ENCODE results near the gene LRRC8C. TPM values are rescaled to one million over a fixed set of nuclear protein-coding genes. Genes with fewer than 3 reads are reported as not detected.

The LRRC8C gene
- total and polyA plus RNA-seq, 2 of the 8 experiments (the other 6 are each of a cell fraction or from before 2014, with no cell fraction given) = 1.1 to 2.1 TPM

DNA sequence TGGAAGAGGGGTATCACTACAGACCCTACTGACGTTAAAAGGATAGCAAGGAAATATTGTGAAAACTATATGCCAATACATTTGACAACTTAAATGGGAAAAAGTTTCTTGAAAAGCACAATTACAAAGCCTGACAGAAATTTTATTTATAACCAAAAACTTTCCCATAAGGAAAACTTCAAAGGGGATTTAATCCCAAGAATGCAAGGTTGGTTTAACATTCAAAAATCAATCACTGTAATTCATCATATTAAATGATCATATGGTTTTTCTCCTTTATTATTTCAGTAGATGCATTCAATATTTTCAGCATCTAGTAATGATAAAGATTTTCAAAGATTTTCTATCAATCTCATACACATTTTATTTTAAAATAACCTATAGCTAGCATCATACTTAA is 13.3 kb downstream of the LRRC8C start (continued):
- TF ChIP-seq E2F6 (IDR thresholded peaks at IDR 0.05) (no peak), TAF1 (IDR thresholded peaks at IDR 0.05; ENCODE audit: low read depth, low read length) (no peak)

Measured in H1 (cell line).